Measurements from ENCODE around the gene CTDNEP1. TPM values are rescaled to one million over a fixed set of nuclear protein-coding genes. Genes with fewer than 3 reads are reported as not detected.

CTDNEP1 gene
- 10 to 100 TPM; 44.6 to 90.2 (median 53.0) TPM for polyA plus RNA-seq (ENCODE audit: low read depth in 6 of 6)

GRCh38 chr17:7251661-7252175 is at the start of gene CTDNEP1:
Gene CTDNEP1 (minus strand): TSS chr17:7251734. CDS start chr17:7251296, 438 bp downstream.
- DNase-seq (peak; percentile 99), ATAC-seq (ENCODE audit: low read depth in 2 of 2) (peak; percentile 86)
- Mint-ChIP-seq H3K36me3 (peaks cover 4 to 15% of the 10 kb centered on the region in 2 donors), H3K27me3 (no peaks in the 10 kb centered on the region), H3K4me1 (peaks cover 47 to 50% (median 49%) of the 10 kb centered on the region in 3 donors), H3K4me3 (peak within 1 kb of the TSS; percentile 90 to 99 (median 98)), H3K27ac (peak within 1 kb of the TSS; percentile 99 to 100 (median 100)), H3K9me3 (no peaks in the 10 kb centered on the region)

GRCh38 chr17:7296189-7296861 is 44.8 kb upstream of the CTDNEP1 start:
- Mint-ChIP-seq H3K36me3 (no peaks in the 10 kb centered on the region), H3K9me3 (peaks cover 0 to 1% (median 0%) of the 10 kb centered on the region in 7 donors), H3K4me3 (peak overlapping the region; percentile 12 to 91 (median 66)), H3K27me3 (peaks cover 23 to 56% (median 46%) of the 10 kb centered on the region in 3 donors), H3K4me1 (peaks cover 7 to 26% (median 22%) of the 10 kb centered on the region in 3 donors), H3K27ac (peak overlapping the region in 1 of 6 donors; percentile 63)
- peak; percentile 26 to 40 for ATAC-seq (ENCODE audit: low read depth in 2 of 2)
- peak; percentile 59 for DNase-seq

- ATAC-seq (ENCODE audit: low read depth in 2 of 2) (peak; percentile 23 to 29), DNase-seq (no peak)
- Mint-ChIP-seq H3K27me3 (peaks cover 23 to 61% (median 49%) of the 10 kb centered on the region in 3 donors), H3K9me3 (peaks cover 0 to 1% (median 0%) of the 10 kb centered on the region in 7 donors), H3K4me3 (peak overlapping the region; percentile 76 to 93 (median 89)), H3K36me3 (no peaks in the 10 kb centered on the region), H3K27ac (peak overlapping the region in 3 of 6 donors; percentile 12 to 80 (median 79)), H3K4me1 (peaks cover 7 to 26% (median 22%) of the 10 kb centered on the region in 3 donors)
Observed at GRCh38 chr17:7295230-7296180, 44.0 kb upstream of the CTDNEP1 start.

- Mint-ChIP-seq H3K4me1 (peaks cover 7 to 26% (median 22%) of the 10 kb centered on the region in 3 donors), H3K36me3 (no peaks in the 10 kb centered on the region), H3K27ac (peak within 1 kb of the TSS in 5 of 6 donors; percentile 12 to 83 (median 79)), H3K4me3 (peak within 1 kb of the TSS; percentile 76 to 93 (median 89)), H3K9me3 (peaks cover 0 to 1% (median 0%) of the 10 kb centered on the region in 7 donors), H3K27me3 (peaks cover 23 to 61% (median 49%) of the 10 kb centered on the region in 3 donors)
- DNase-seq, result peak; percentile 62
- peak; percentile 72 for ATAC-seq (ENCODE audit: low read depth in 2 of 2)
Observed at GRCh38 chr17:7294614-7295153, 43.1 kb upstream of the CTDNEP1 start, which contains the start of gene YBX2. Gene YBX2 (minus strand): TSS chr17:7294639. CDS start chr17:7294500, 139 bp downstream.

GRCh38 chr17:7293816-7294613 is 42.5 kb upstream of the CTDNEP1 start:
- H3K9me3 Mint-ChIP-seq, result peaks cover 0 to 1% (median 0%) of the 10 kb centered on the region in 7 donors
- H3K27me3 Mint-ChIP-seq, result peaks cover 23 to 61% (median 48%) of the 10 kb centered on the region in 3 donors
- DNase-seq, result no peak
- H3K4me1 Mint-ChIP-seq, result peaks cover 7 to 26% (median 22%) of the 10 kb centered on the region in 3 donors
- no peaks in the 10 kb centered on the region for H3K36me3 Mint-ChIP-seq
- ATAC-seq (ENCODE audit: low read depth in 2 of 2), result peak; percentile 3 to 7
- peak overlapping the region in 1 of 6 donors; percentile 83 for H3K27ac Mint-ChIP-seq
- H3K4me3 Mint-ChIP-seq, result peak overlapping the region; percentile 11 to 91 (median 76)

DNA sequence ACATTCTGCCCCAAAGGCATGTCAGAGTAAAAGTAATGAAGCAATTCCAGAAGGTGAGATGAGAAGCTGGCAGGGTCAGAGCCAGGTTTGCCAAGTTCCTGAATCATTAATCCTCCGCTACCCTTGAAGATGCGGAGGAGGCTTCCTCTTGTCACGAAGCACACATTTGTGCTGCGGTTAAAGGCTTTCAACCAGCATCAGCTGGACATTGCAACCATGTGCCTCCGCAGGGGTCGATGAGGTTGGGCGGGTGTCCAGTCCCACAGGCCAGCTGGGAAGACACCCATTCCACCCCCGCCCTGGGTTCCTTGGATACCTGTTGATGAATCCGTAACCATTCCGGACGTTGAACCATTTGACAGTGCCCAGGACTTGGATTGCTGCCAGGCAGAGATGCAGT is 41.6 kb upstream of the CTDNEP1 start:
- peaks cover 27 to 67% (median 54%) of the 10 kb centered on the region in 3 donors for H3K27me3 Mint-ChIP-seq
- no peak for ATAC-seq (ENCODE audit: low read depth in 2 of 2)
- peaks cover 0 to 1% (median 0%) of the 10 kb centered on the region in 7 donors for H3K9me3 Mint-ChIP-seq
- H3K4me1 Mint-ChIP-seq, result peaks cover 7 to 26% (median 22%) of the 10 kb centered on the region in 3 donors
- H3K27ac Mint-ChIP-seq, result no peak overlapping the region
- H3K4me3 Mint-ChIP-seq, result peak overlapping the region in 5 of 8 donors; percentile 11 to 87 (median 70)
- no peak for DNase-seq
- no peaks in the 10 kb centered on the region for H3K36me3 Mint-ChIP-seq

GRCh38 chr17:7292729-7293128 is 41.2 kb upstream of the CTDNEP1 start:
- no peak for ATAC-seq (ENCODE audit: low read depth in 2 of 2)
- peaks cover 0 to 1% (median 0%) of the 10 kb centered on the region in 7 donors for H3K9me3 Mint-ChIP-seq
- no peak for DNase-seq
- H3K27me3 Mint-ChIP-seq, result peaks cover 32 to 72% (median 58%) of the 10 kb centered on the region in 3 donors
- peaks cover 7 to 26% (median 22%) of the 10 kb centered on the region in 3 donors for H3K4me1 Mint-ChIP-seq
- peak overlapping the region in 1 of 8 donors; percentile 70 for H3K4me3 Mint-ChIP-seq
- no peak overlapping the region for H3K27ac Mint-ChIP-seq
- H3K36me3 Mint-ChIP-seq, result no peaks in the 10 kb centered on the region

DNA sequence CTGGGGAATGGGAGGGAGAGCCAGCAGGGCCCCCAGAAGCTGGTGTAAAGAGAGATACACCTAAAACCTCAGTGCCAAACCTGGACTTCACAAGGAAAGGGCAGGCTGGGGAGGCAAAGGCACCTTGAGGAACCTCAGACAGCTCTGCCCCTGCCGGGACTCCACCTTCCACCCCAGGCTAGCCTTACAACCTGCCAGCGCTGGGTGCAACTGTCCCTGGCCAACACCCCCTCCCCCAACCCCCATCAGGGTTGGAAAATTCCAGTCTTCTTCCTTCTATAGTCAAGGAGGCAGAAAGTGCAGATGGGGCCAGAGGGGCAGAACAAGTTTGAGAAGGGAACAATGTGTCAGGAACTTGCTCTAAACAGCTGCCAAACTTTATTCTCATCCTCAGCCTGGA is 40.7 kb upstream of the CTDNEP1 start:
- Mint-ChIP-seq H3K36me3 (no peaks in the 10 kb centered on the region), H3K4me1 (peaks cover 7 to 26% (median 22%) of the 10 kb centered on the region in 3 donors), H3K27ac (no peak overlapping the region), H3K4me3 (no peak overlapping the region), H3K27me3 (peaks cover 32 to 77% (median 58%) of the 10 kb centered on the region in 3 donors), H3K9me3 (peaks cover 0 to 1% (median 0%) of the 10 kb centered on the region in 7 donors)
- no peak for DNase-seq
- ATAC-seq (ENCODE audit: low read depth in 2 of 2), result no peak

- H3K4me3 Mint-ChIP-seq, result peak overlapping the region in 1 of 8 donors; percentile 21
- ATAC-seq (ENCODE audit: low read depth in 2 of 2) (no peak), DNase-seq (no peak)
- H3K36me3 Mint-ChIP-seq, result no peaks in the 10 kb centered on the region
- no peak overlapping the region for H3K27ac Mint-ChIP-seq
- peaks cover 7 to 20% (median 14%) of the 10 kb centered on the region in 3 donors for H3K4me1 Mint-ChIP-seq
- H3K27me3 Mint-ChIP-seq, result peaks cover 36 to 78% (median 57%) of the 10 kb centered on the region in 3 donors
- peaks cover 0 to 1% (median 0%) of the 10 kb centered on the region in 7 donors for H3K9me3 Mint-ChIP-seq
Observed at GRCh38 chr17:7290685-7291084, 39.2 kb upstream of the CTDNEP1 start.

DNA sequence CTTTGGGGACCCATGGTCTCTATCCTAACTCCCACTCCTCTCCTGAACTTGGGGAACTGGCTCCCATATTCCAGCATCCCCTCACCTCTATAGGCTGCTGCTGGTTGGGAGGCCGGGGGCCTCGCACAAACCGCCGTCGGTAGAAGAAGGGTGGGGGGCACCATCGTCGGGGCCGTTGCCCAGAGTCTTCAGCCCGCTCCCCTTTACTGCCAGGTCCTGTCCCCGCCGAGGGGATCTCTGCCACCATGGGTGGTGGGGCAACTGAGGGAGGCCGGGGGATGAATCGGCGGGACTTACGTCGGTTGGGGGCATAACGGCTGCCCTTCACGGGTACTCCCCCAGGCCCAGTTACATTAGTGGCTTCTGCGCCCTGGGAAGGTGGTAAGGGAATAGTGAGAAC is 38.6 kb upstream of the CTDNEP1 start:
- no peak for ATAC-seq (ENCODE audit: low read depth in 2 of 2)
- peaks cover 0 to 1% (median 0%) of the 10 kb centered on the region in 7 donors for H3K9me3 Mint-ChIP-seq
- DNase-seq, result no peak
- peak overlapping the region in 1 of 8 donors; percentile 21 for H3K4me3 Mint-ChIP-seq
- peaks cover 4 to 15% (median 11%) of the 10 kb centered on the region in 3 donors for H3K4me1 Mint-ChIP-seq
- H3K27ac Mint-ChIP-seq, result no peak overlapping the region
- H3K36me3 Mint-ChIP-seq, result no peaks in the 10 kb centered on the region
- peaks cover 33 to 78% (median 55%) of the 10 kb centered on the region in 3 donors for H3K27me3 Mint-ChIP-seq

GRCh38 chr17:7289256-7290032 is 37.9 kb upstream of the CTDNEP1 start:
- H3K27ac Mint-ChIP-seq, result no peak overlapping the region
- DNase-seq (no peak), ATAC-seq (ENCODE audit: low read depth in 2 of 2) (no peak)
- no peaks in the 10 kb centered on the region for H3K36me3 Mint-ChIP-seq
- H3K9me3 Mint-ChIP-seq, result peaks cover 0 to 1% (median 0%) of the 10 kb centered on the region in 7 donors
- H3K4me1 Mint-ChIP-seq, result peaks cover 0 to 11% (median 6%) of the 10 kb centered on the region in 3 donors
- peak overlapping the region in 1 of 8 donors; percentile 61 for H3K4me3 Mint-ChIP-seq
- H3K27me3 Mint-ChIP-seq, result peaks cover 29 to 81% (median 51%) of the 10 kb centered on the region in 3 donors

Data from naive B cell (primary cell).